Ishikawa (cell line): ENCODE data around the gene MRPS9.

ENCODE experiments used
- CEBPB ChIP-seq: IDR thresholded peaks from 2 replicates; pipeline ENCODE4 v1.6.1; 2012
- CREB1 ChIP-seq: IDR thresholded peaks from 2 replicates; pipeline ENCODE4 v1.6.1; 2012; ENCODE audit warnings: low read depth
- EGR1 ChIP-seq: IDR thresholded peaks from 2 replicates; pipeline ENCODE4 v1.6.1; 2012
- EP300 ChIP-seq: IDR thresholded peaks from 2 replicates; pipeline ENCODE4 v1.6.1; 2012; ENCODE audit warnings: borderline replicate concordance
- FOXM1 ChIP-seq: IDR thresholded peaks from 2 replicates; pipeline ENCODE4 v1.6.1; 2012; ENCODE audit warnings: low read depth, borderline replicate concordance
- MAX ChIP-seq: IDR thresholded peaks from 2 replicates; pipeline ENCODE4 v1.6.1; 2012
- NFIC ChIP-seq: IDR thresholded peaks from 2 replicates; pipeline ENCODE4 v1.6.1; 2012
- RAD21 ChIP-seq: IDR thresholded peaks from 2 replicates; pipeline ENCODE4 v1.6.1; 2012; ENCODE audit warnings: low read depth
- REST ChIP-seq: IDR thresholded peaks from 2 replicates; pipeline ENCODE4 v1.6.1; 2012; ENCODE audit warnings: low read depth, mild to moderate bottlenecking
- TAF1 ChIP-seq: IDR thresholded peaks from 2 replicates; pipeline ENCODE4 v1.6.1; 2012; ENCODE audit warnings: low read depth, mild to moderate bottlenecking
- TCF12 ChIP-seq: IDR thresholded peaks from 2 replicates; pipeline ENCODE4 v1.6.1; 2012; ENCODE audit warnings: low read depth
- TEAD4 ChIP-seq: IDR thresholded peaks from 2 replicates; pipeline ENCODE4 v1.6.1; 2012
- USF1 ChIP-seq: IDR thresholded peaks from 2 replicates; pipeline ENCODE4 v1.6.1; 2012
- YY1 ChIP-seq: IDR thresholded peaks from 2 replicates; pipeline ENCODE4 v1.6.1; 2012; ENCODE audit warnings: low read depth
- ZBTB7A ChIP-seq: IDR thresholded peaks from 2 replicates; pipeline ENCODE4 v1.6.1; 2012; ENCODE audit warnings: low read depth

The MRPS9 gene

GRCh38 chr2:105129722-105130232, 91.9 kb downstream of the MRPS9 start:
- TF ChIP-seq REST (no peak), EGR1 (no peak), CEBPB (no peak), YY1 (no peak), TCF12 (no peak), RAD21 (no peak), USF1 (no peak), ZBTB7A (no peak), MAX (no peak)

GRCh38 chr2:105130546-105130945, 92.7 kb downstream of the MRPS9 start:
- TF ChIP-seq REST (no peak), EGR1 (no peak), RAD21 (no peak), CREB1 (no peak), NFIC (no peak), TCF12 (no peak), ZBTB7A (no peak), USF1 (no peak), YY1 (no peak), EP300 (no peak), FOXM1 (no peak), CEBPB (no peak), TEAD4 (no peak), TAF1 (no peak), MAX (no peak)

- TF ChIP-seq TCF12, result no peak
- no peak for TF ChIP-seq TAF1
- TF ChIP-seq YY1, result no peak
These were observed 96.2 kb downstream of the MRPS9 start for GRCh38 chr2:105134081-105134480.

- no peak for TF ChIP-seq USF1
- TF ChIP-seq REST, result no peak
- no peak for TF ChIP-seq CREB1
- no peak for TF ChIP-seq FOXM1
- no peak for TF ChIP-seq TCF12
- TF ChIP-seq CEBPB, result no peak
- TF ChIP-seq NFIC, result no peak
- TF ChIP-seq TEAD4, result no peak
- TF ChIP-seq MAX, result no peak
- TF ChIP-seq EGR1, result no peak
- no peak for TF ChIP-seq EP300
These were observed 97.6 kb downstream of the MRPS9 start for GRCh38 chr2:105135436-105135835.
